ENCODE data around the gene DBH.

- TF ChIP-seq CTCF (conservative IDR thresholded peaks at IDR 0.05; ENCODE audit: low read depth, low read length) (no peak), EZH2 (IDR thresholded peaks at IDR 0.05; ENCODE audit: borderline replicate concordance, low read depth, low read length, poor library complexity, severe bottlenecking) (no peak)
Observed at GRCh38 chr9:133665096-133665495, 28.9 kb downstream of the DBH start.
